Esophagus muscularis mucosa (tissue), 3 donors: ENCODE measurements around the gene SOD3.

ENCODE experiments used
- CTCF ChIP-seq, 3 experiments: fragments of 200-600 bp in 2 of 3; fragments of 450-650 bp in 1 of 3; sonication (generic) in 2 of 3; IDR thresholded peaks; one replicate each; pipeline ENCODE4 v1.5.1; 2017 to 2019; ENCODE audit warnings: antibody characterized with exemption in 3 of 3, mild to moderate bottlenecking in 2 of 3, moderate library complexity in 1 of 3
- POLR2A ChIP-seq: fragments of 450-650 bp; IDR thresholded peaks from one replicate; pipeline ENCODE4 v1.6.1; 2017; ENCODE audit warnings: antibody characterized with exemption, moderate library complexity, mild to moderate bottlenecking, low read depth
- POLR2AphosphoS5 ChIP-seq, 2 donors: sonication (generic); formaldehyde crosslinking; IDR thresholded peaks; one replicate each; pipeline ENCODE4 v1.6.1; 2017; ENCODE audit warnings: antibody characterized with exemption in 2 of 2

- TF ChIP-seq POLR2A, result no peak
- no peak for TF ChIP-seq CTCF (IDR thresholded peaks at IDR 0.05)
- TF ChIP-seq POLR2AphosphoS5 (IDR thresholded peaks at IDR 0.05), result no peak
Observed at GRCh38 chr4:24809376-24809775, 14.0 kb downstream of the SOD3 start.
